ENCODE results near the gene PKNOX2.

The PKNOX2 gene

DNA sequence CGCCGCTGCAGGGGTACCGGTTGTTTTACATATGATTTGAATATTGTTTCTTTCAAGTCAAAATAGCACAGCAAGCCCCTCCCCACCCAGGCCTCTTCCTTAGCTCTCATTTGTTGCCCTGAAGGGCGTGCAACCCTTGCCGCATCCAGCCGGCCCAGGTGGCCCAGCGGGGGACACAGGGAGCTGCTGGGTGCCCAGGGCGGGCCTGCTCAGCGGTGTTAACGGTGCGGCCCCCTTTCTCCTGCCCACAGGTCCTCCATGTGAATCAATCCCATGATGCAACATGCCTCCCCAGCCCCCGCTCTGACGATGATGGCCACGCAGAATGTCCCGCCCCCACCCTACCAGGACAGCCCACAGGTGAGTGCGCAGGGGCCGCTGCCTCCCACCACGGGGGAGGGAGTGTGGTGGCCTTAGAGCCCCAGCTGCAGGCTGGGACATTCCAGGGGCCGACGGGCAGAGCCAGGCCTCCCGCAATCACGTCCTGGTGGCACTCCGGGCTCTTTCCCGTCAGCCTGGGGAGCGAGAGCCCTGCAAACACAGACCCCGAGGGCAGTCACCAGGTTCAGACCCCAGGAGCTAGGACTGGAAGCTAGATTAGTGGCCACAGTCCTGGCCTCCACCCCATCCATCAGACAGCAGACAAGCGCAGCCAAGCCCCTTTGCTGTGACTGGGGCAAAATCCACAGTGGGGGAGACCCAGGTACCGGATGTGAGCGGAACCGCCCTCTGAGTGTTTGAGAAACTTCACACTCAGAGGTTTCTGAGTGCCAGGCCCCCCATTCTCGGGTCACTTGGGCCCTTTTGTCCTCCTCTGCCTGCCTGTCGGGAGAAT is 186.7 kb downstream of the PKNOX2 start:
- no peak for DNase-seq

DNA sequence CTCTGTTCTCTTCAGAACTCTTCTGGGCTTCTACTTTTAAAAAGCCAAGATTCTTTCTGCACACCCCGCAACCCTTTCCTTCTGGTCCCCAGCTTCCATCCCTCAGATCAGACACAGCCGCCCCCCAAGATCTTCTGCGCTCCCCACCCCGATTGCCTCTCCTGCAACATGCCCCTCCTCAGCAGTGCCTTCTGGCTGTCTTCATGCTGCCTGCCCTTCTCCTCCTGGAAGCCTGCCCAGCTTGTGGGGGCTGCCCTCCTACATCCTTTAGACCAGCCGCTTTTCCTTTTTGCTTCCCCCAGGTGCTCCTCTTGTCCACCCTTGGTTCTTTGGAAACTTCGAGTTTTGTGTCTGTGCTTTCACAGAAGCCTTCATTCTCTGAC is 187.3 kb downstream of the PKNOX2 start:
- no peak for DNase-seq

DNA sequence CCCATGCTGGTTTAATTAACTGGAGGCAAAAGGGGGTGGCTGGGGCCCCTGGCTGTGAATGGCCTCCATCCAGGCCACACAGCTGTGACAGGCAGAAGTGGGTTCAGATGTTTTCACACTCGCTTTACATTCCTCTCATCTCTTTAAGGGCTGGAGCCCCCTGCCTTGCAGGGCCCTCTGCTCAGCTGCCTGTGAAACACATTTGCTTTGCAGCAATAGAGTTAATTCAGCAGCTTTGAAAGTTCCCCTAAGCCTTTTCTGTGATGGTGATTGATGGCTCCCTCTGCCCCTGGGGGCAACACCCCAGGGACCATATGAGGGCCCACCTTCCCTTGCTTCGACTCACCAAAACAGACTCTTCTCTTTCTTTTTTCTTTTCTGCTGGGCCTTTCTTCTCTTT is 192.2 kb downstream of the PKNOX2 start:
- no peak for DNase-seq

DNA sequence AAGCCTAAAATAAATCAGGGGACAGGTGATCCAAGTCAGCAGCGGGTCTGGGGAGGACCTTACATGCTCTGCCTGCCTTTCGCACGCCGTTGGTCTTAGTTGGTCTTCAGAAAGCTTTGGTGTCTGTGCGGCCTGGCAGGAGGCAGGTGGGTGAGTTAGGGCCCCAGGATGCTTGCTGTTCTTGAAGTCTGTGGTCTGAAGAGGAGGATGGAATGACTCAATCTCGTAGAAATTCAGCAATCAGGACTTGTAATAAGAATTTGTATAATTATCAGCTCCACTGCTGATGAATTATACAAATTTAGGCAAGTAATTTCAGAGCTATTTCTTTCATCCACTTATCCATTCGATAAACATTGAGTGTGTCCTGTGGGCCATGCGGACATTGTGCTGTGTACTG is 193.0 kb downstream of the PKNOX2 start:
- no peak for DNase-seq

DNA sequence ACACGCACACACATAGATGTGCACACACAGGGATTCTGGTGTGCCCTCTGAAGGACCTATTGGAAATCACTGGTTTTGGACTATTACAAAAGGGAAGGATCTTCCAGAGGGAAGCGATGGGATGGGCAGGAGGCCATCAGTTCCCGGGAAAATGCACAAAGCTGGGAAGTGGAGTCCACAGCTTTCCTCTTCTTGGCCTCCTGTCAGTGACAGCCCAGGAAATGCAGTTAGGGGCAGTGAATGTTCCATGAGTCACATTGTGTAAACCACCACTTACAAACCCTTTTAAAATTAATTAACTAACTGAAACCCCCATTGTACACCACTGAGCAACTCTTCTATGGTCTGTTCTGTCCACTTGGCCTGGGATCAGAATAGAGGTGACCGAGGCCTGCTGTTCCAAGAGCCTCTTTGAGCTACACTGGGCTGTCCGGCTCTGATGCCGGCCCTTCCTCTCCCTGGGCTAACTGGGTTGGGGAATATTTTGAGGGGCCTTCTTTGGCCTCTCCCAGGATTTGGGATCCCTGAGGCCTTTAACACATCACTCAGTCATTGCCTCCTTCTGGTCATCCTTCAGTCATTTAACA is 193.8 kb downstream of the PKNOX2 start:
- DNase-seq, result no peak

GRCh38 chr11:125359130-125359529 is 194.6 kb downstream of the PKNOX2 start:
- DNase-seq, result no peak

DNA sequence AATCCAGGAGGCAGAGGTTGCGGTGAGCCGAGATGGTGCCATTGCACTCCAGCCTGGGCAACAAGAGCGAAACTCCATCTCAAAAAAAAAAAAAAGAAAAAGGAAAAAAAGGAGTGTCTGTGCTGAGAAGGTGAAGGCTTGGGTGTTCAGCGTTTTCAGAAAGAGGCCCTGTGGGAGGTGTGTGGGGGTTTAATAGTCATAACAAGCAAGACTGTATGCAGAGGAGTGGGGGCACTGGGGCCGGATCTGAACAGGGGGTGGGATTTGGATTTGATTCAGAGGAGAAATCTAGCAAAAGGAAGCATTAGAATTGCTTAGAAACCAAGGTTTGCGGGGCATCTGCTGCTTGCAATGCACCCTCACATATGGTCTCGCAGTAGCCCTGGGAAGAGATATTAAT is 195.5 kb downstream of the PKNOX2 start:
- DNase-seq, result peak in 20 of 56 donors; percentile 8 to 74 (median 30)

DNA sequence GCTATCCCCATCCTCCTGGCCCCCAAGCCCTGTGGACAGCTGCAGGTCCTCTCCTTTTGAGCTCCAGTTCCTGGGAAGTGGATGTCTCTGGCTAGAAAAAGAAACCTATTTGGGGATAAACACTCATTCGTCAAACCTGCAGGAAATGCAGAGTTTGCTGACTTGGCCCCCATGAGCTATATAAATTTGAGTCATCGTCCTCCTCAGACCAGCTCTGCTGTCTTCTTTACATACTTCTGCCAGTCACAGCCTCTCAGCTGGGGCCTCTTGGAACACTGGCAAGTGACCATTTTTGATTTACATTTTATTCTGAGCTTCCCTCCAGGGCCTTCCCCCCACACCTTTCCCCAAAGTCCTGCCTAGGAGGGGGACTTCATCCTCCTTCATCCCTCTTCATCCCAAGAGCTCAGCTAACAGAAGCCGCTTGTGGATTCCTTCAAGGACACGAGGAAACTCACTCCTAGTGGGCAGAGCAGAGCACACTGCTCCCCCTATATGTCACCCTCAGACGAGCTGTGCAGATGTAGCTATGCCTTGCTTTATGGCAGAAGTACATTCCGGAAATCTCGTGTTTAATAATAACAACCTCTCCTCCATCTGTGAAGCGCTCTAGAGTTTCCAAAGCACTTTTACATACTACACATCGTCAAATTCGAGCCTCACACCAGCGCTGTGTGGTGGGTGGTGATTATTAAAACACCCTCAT is 199.7 kb downstream of the PKNOX2 start:
- no peak for DNase-seq

GRCh38 chr11:125365196-125365931 is 200.8 kb downstream of the PKNOX2 start:
- DNase-seq, result no peak

GRCh38 chr11:125367710-125368109 is 203.2 kb downstream of the PKNOX2 start:
- DNase-seq, result no peak

DNA sequence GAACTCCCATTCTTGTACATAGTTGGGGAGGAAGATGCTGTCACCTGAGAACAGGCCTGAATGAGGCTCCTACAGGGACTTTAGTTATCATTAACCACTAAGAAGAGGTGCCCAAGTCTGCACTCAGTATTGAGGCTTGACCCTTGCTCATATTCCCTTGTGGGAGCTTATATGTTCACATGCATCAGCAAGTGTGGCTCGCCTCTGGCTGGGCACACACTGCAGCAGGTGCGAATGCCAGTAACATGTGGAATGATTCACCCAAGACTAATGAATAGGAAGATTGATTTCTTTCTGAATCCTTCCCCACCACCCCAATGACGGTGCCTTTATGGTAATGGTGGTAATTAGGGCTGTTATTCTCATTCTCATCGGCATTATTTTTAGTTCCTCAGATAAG is 204.2 kb downstream of the PKNOX2 start:
- no peak for DNase-seq

- no peak for DNase-seq
Measured at GRCh38 chr11:125369808-125370207, 205.3 kb downstream of the PKNOX2 start.

- DNase-seq, result no peak
Measured at GRCh38 chr11:125370561-125371389, 206.2 kb downstream of the PKNOX2 start.

- no peak for DNase-seq
Measured at GRCh38 chr11:125371431-125371935, 206.9 kb downstream of the PKNOX2 start.

DNA sequence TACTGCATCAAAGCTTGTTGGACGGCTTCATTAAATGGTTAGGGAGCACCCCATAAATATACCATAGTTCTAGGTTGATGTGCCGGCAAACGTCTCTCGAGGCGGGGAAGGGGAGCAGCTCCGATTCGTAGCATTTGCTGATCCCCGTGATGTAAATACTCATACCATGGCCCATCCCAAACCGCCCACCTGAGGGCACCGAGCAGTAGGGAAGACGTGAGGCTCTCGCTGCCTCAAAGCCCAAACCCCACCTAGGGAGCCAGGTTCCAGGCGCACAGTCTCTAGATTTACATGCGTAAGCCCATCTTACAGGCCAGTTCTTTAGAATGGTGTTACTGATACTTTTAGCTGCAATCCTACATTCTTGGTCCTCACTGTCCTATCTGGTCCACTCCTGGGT is 207.5 kb downstream of the PKNOX2 start:
- DNase-seq, result no peak

DNA sequence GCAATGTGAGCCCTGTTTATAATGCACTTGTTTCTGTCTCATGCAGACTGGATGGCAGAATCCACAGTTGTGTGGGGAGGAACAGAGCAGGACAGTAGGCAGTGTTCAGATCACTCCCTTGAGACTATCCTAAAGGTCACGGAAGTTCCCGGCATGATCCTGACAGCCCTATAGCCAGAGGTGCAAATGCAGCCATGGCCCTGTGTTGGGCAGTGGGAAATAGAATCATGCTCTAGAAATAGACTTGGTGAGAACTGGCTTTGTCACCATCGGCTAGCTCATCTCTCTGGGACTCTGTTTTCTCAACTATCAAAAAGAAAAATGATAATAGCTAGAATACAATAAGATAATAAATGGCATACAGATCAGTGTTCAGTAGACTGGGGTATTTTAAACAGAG is 208.4 kb downstream of the PKNOX2 start:
- no peak for DNase-seq

- no peak for DNase-seq
Measured at GRCh38 chr11:125373426-125374391, 209.2 kb downstream of the PKNOX2 start.

DNA sequence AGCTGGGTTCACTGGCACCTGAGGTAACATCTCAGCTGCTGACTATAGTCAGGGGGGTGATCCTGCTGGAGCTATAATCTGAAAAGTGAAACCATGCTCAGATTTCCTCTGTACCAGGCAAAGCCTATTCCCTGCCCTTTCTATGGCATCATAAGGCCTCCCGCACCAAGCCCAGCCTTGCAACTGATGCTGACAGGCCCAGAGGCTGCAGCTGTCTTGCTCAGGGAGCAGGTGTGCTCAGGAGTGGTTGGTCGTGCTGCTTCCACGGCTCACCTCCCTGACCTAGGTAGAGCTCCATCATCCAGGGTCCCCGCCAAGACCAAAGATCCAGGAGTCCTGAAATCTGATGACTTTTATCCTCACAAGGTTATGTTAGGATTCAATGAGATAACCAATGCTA is 209.8 kb downstream of the PKNOX2 start:
- DNase-seq, result no peak

GRCh38 chr11:125375146-125375545 is 210.6 kb downstream of the PKNOX2 start:
- DNase-seq, result no peak

Data from nucleus accumbens (tissue), 56 donors.